Keratinocyte (primary cell): ENCODE measurements around the gene MYH9.

ENCODE experiments used
- EZH2 ChIP-seq: IDR thresholded peaks from one replicate; pipeline ENCODE4 v1.6.1; 2012; ENCODE audit warnings: inconsistent platforms, mild to moderate bottlenecking, low read length, moderate library complexity
- TF ChIP-seq, protein P1 (sequence below), 3 experiments: IDR thresholded peaks in 1 of 3; conservative IDR thresholded peaks in 1 of 3; optimal IDR thresholded peaks in 1 of 3; 2 replicates in 2 of 3; 3 replicates in 1 of 3; pipeline versions ENCODE3 to v1.5.1; 2011; ENCODE audit warnings: low read length in 3 of 3, mild to moderate bottlenecking in 3 of 3, moderate library complexity in 2 of 3, control low read depth in 1 of 3, inconsistent platforms in 1 of 3; ENCODE audit not compliant: insufficient read depth in 2 of 3; ENCODE audit errors: extremely low read depth in 1 of 3

DNA sequence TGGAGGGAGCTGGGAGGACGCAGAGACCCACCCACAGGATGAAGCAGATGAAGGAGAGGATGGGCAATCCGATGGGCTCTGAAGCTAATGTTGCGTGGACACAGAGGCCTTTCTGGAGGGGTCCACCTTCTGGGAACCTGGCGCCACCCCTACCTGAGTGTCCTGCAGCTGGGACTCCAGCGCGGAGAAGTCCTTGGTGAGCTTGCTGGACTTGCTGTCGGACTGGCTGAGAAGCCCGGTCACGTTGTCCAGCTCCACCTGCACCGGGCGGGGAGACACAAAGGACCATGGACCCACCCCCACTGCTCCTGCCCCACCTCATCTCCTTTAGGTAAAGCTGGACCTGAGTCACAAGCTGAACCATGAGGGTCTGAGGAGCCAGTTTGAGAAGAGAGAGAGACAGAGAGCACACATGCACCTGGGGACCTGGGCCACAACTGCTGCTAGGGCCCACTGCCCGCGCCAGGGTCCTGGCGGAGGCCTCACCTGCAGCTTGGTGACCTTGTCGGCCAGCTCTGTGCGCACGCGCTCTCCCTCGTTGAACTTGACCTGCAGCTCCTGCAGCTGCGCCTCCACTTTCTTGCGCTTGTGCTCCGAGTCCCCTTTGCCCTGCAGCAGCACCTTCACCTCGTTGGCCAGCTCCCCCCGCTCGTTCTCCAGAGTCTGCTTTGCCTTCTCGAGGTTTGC, 94.0 kb downstream of the MYH9 start:
- TF ChIP-seq, protein P1, sequence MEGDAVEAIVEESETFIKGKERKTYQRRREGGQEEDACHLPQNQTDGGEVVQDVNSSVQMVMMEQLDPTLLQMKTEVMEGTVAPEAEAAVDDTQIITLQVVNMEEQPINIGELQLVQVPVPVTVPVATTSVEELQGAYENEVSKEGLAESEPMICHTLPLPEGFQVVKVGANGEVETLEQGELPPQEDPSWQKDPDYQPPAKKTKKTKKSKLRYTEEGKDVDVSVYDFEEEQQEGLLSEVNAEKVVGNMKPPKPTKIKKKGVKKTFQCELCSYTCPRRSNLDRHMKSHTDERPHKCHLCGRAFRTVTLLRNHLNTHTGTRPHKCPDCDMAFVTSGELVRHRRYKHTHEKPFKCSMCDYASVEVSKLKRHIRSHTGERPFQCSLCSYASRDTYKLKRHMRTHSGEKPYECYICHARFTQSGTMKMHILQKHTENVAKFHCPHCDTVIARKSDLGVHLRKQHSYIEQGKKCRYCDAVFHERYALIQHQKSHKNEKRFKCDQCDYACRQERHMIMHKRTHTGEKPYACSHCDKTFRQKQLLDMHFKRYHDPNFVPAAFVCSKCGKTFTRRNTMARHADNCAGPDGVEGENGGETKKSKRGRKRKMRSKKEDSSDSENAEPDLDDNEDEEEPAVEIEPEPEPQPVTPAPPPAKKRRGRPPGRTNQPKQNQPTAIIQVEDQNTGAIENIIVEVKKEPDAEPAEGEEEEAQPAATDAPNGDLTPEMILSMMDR (optimal IDR thresholded peaks at IDR 0.05 in 1 of 3, IDR thresholded peaks at IDR 0.05 in 1 of 3, conservative IDR thresholded peaks at IDR 0.05 in 1 of 3; ENCODE audit: extremely low read depth in 1 of 3, insufficient read depth in 2 of 3, low read length in 3 of 3): no peak
- no peak for TF ChIP-seq EZH2
